ENCODE measurements around the gene CALML6. TPM values are rescaled to one million over a fixed set of nuclear protein-coding genes. Genes with fewer than 3 reads are reported as not detected.
A peak's percentile ranks its signal among the peaks of the same experiment; 100 is the strongest.

The CALML6 gene
- total RNA-seq, 1 donor: 0.36 TPM

GRCh38 chr1:1957533-1957961 is 42.5 kb downstream of the CALML6 start:
- H3K4me2 ChIP-seq (ENCODE audit: insufficient read depth, low read length): no peak overlapping the region
- H3K27me3 ChIP-seq (ENCODE audit: insufficient read depth, low read length): peaks cover 15% of the 10 kb centered on the region
- H3K9me3 ChIP-seq (ENCODE audit: low read depth, low read length): no peaks in the 10 kb centered on the region
- no peaks in the 10 kb centered on the region for H3K36me3 ChIP-seq (ENCODE audit: insufficient read depth, low read length)
- no peak overlapping the region for H3K4me3 ChIP-seq (ENCODE audit: insufficient read depth, low read length)
- H3K27ac ChIP-seq (ENCODE audit: low read depth, low read length): no peak overlapping the region
- no peaks in the 10 kb centered on the region for H4K20me1 ChIP-seq (ENCODE audit: insufficient read depth, low read length)
- no peak for TF ChIP-seq CTCF (IDR thresholded peaks at IDR 0.05; ENCODE audit: extremely low read depth, low read depth, low read length)
- DNase-seq (ENCODE audit: insufficient read length, low spot score, missing footprints): no peak
- H3K4me1 ChIP-seq (ENCODE audit: insufficient read depth, low read length): no peaks in the 10 kb centered on the region
- no peak overlapping the region for H2AFZ ChIP-seq (ENCODE audit: low read length)
- H3K79me2 ChIP-seq (ENCODE audit: insufficient read depth, low read length): no peaks in the 10 kb centered on the region

- no peak overlapping the region for H3K4me3 ChIP-seq (ENCODE audit: insufficient read depth, low read length)
- no peaks in the 10 kb centered on the region for H3K79me2 ChIP-seq (ENCODE audit: insufficient read depth, low read length)
- no peak for TF ChIP-seq CTCF (IDR thresholded peaks at IDR 0.05; ENCODE audit: extremely low read depth, low read depth, low read length)
- no peak overlapping the region for H3K4me2 ChIP-seq (ENCODE audit: insufficient read depth, low read length)
- peaks cover 15% of the 10 kb centered on the region for H3K27me3 ChIP-seq (ENCODE audit: insufficient read depth, low read length)
- no peaks in the 10 kb centered on the region for H3K9me3 ChIP-seq (ENCODE audit: low read depth, low read length)
- no peak overlapping the region for H3K27ac ChIP-seq (ENCODE audit: low read depth, low read length)
- no peak overlapping the region for H2AFZ ChIP-seq (ENCODE audit: low read length)
- no peaks in the 10 kb centered on the region for H3K4me1 ChIP-seq (ENCODE audit: insufficient read depth, low read length)
- DNase-seq (ENCODE audit: insufficient read length, low spot score, missing footprints): no peak
- H3K36me3 ChIP-seq (ENCODE audit: insufficient read depth, low read length): no peaks in the 10 kb centered on the region
- no peaks in the 10 kb centered on the region for H4K20me1 ChIP-seq (ENCODE audit: insufficient read depth, low read length)
Observed at GRCh38 chr1:1958071-1958541, 43.0 kb downstream of the CALML6 start.

GRCh38 chr1:1959459-1959839 is 44.4 kb downstream of the CALML6 start:
- Histone ChIP-seq H3K9me3 (ENCODE audit: low read depth, low read length) (no peaks in the 10 kb centered on the region), H3K4me1 (ENCODE audit: insufficient read depth, low read length) (no peaks in the 10 kb centered on the region), H3K27ac (ENCODE audit: low read depth, low read length) (no peak overlapping the region), H3K36me3 (ENCODE audit: insufficient read depth, low read length) (no peaks in the 10 kb centered on the region), H3K4me2 (ENCODE audit: insufficient read depth, low read length) (no peak overlapping the region), H3K27me3 (ENCODE audit: insufficient read depth, low read length) (peaks cover 15% of the 10 kb centered on the region), H2AFZ (ENCODE audit: low read length) (no peak overlapping the region), H3K4me3 (ENCODE audit: insufficient read depth, low read length) (no peak overlapping the region), H3K79me2 (ENCODE audit: insufficient read depth, low read length) (no peaks in the 10 kb centered on the region), H4K20me1 (ENCODE audit: insufficient read depth, low read length) (no peaks in the 10 kb centered on the region)
- DNase-seq (ENCODE audit: insufficient read length, low spot score, missing footprints): no peak
- TF ChIP-seq CTCF (IDR thresholded peaks at IDR 0.05; ENCODE audit: extremely low read depth, low read depth, low read length): no peak

- Histone ChIP-seq H3K4me3 (ENCODE audit: insufficient read depth, low read length) (no peak overlapping the region), H3K27me3 (ENCODE audit: insufficient read depth, low read length) (peaks cover 15% of the 10 kb centered on the region), H3K4me1 (ENCODE audit: insufficient read depth, low read length) (no peaks in the 10 kb centered on the region), H3K36me3 (ENCODE audit: insufficient read depth, low read length) (no peaks in the 10 kb centered on the region), H3K79me2 (ENCODE audit: insufficient read depth, low read length) (no peaks in the 10 kb centered on the region), H4K20me1 (ENCODE audit: insufficient read depth, low read length) (no peaks in the 10 kb centered on the region), H2AFZ (ENCODE audit: low read length) (no peak overlapping the region), H3K9me3 (ENCODE audit: low read depth, low read length) (no peaks in the 10 kb centered on the region), H3K4me2 (ENCODE audit: insufficient read depth, low read length) (no peak overlapping the region), H3K27ac (ENCODE audit: low read depth, low read length) (no peak overlapping the region)
- TF ChIP-seq CTCF (IDR thresholded peaks at IDR 0.05; ENCODE audit: extremely low read depth, low read depth, low read length): peak; percentile 67
- peak; percentile 98 for DNase-seq (ENCODE audit: insufficient read length, low spot score, missing footprints)
Observed at GRCh38 chr1:1959840-1960479, 44.9 kb downstream of the CALML6 start.
